Ovary (tissue), 9 donors: Measurements from ENCODE around the gene ALG8. TPM values are rescaled to one million over a fixed set of nuclear protein-coding genes. Genes with fewer than 3 reads are reported as not detected.

Source experiments
- DNase-seq, 5 donors: peaks; one replicate each; pipeline ENCODE4 v3.0.0-alpha.2; 2019 to 2020
- H3K27ac ChIP-seq, 2 donors: fragments of 200-600 bp; one replicate each; pipeline versions ENCODE4 v1.5.1 to v1.8.0; 2019 to 2022
- H3K27me3 ChIP-seq: fragments of 200-600 bp; one replicate; pipeline ENCODE4 v1.8.0; 2022
- H3K36me3 ChIP-seq: fragments of 200-600 bp; sonication (generic); one replicate; pipeline ENCODE4 v1.5.1; 2019
- H3K4me1 ChIP-seq: one replicate; pipeline ENCODE4 v1.8.1; 2013; ENCODE audit warnings: mild to moderate bottlenecking, moderate library complexity; ENCODE audit not compliant: insufficient read depth
- H3K4me3 ChIP-seq: fragments of 200-600 bp; sonication (generic); one replicate; pipeline ENCODE4 v1.5.1; 2017
- H3K9me3 ChIP-seq, 2 donors: fragments of 200-600 bp in 1 of 2; sonication (generic) in 1 of 2; one replicate each; pipeline versions ENCODE4 v1.5.1 to v1.8.1; 2013 to 2019; ENCODE audit warnings: mild to moderate bottlenecking in 1 of 2, moderate library complexity in 1 of 2
- EP300 ChIP-seq: sonication (generic); formaldehyde crosslinking; IDR thresholded peaks from one replicate; pipeline ENCODE4 v1.6.1; 2017; ENCODE audit warnings: antibody characterized with exemption
- POLR2A ChIP-seq: fragments of 450-650 bp; IDR thresholded peaks from one replicate; pipeline ENCODE4 v1.6.1; 2017; ENCODE audit warnings: antibody characterized with exemption, mild to moderate bottlenecking, moderate library complexity
- WGBS, 3 donors: extraction: QIAGEN DNeasy Blood & Tissue Kit in 1 of 3; methylation state at CpG; one replicate each; pipeline versions ENCODE4 v1.1.5 to v1.1.7; 2013 to 2017; 5-methylcytosine and 5-hydroxymethylcytosine counted together
- intact Hi-C, 4 donors: fragments of 100-400 bp; cut with DNase I; formaldehyde crosslinking; loops; one replicate each; pipeline versions ENCODE4 v1.11.0 to v1.15.1; 2022 to 2023
- polyA plus RNA-seq, 2 donors: library from polyadenylated mRNA; stranded (reverse); fragments of 200-250 nt in 1 of 2; fragments of 350-450 nt in 1 of 2; fragmentation: Illumina TruSeq in 1 of 2; extraction: RNeasy Lipid Tissue Mini Kit (QIAGEN cat#74804) in 1 of 2; gene quantifications; one replicate each; pipeline ENCODE4 v1.2.3, GENCODE V29; 2013 to 2014
- total RNA-seq, 7 donors: library from RNA; depleted of rRNA in 2 of 7; stranded (reverse); fragments of >200 nt in 2 of 7; fragmentation: NEBNext Ultra II Directional in 3 of 7; extraction: Animal tissue kit (Norgen Biotek cat#: 25700) in 3 of 7; gene quantifications; one replicate each; pipeline versions ENCODE4 v1.1.0 to v1.2.4, GENCODE V29; 2016 to 2023
- TF ChIP-seq, protein P1 (sequence below), 3 donors: fragments of 450-650 bp in 2 of 3; fragments of 200-600 bp in 1 of 3; IDR thresholded peaks; one replicate each; pipeline versions ENCODE4 v1.5.1 to v1.8.0; 2016 to 2022; ENCODE audit warnings: antibody characterized with exemption in 3 of 3, mild to moderate bottlenecking in 1 of 3
- donor health status: DM: no; HTN: no; CAD: no; lungs with moderate emphysema.
- donor health status: DM: no; HTN: no; CAD: no.
- donor health status: Bipolar disorder and iron deficiency.
- donor health status: DM: yes; HTN: yes; CAD: no.
- donor health status: DM: no; HTN: no; CAD: no.
- donor health status: DM: yes; HTN: yes; CAD: no.

Gene ALG8
- total and polyA plus RNA-seq, 9 donors = 20.1 to 57.8 (median 28.5) TPM

DNA sequence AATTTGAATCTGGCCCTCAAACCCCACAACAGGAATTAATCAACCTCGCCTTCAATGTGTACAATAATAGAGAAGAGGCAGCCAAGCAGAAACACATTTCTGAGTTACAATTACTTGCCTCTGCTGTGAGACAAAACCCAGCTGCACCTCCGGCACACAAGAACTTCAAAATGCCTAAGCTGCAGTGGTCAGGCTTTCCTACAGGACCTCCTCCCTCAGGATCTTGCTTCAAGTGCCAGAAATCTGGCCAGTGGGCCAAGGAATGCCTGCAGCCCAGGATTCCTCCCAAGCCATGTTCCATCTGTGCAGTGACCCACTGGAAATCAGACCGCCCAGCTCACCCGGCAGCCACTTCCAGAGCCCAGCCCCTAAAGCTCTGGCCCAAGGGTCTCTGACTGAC is 56.4 kb downstream of the ALG8 start:
- TF ChIP-seq POLR2A (no peak), EP300 (no peak)
- TF ChIP-seq, protein P1, sequence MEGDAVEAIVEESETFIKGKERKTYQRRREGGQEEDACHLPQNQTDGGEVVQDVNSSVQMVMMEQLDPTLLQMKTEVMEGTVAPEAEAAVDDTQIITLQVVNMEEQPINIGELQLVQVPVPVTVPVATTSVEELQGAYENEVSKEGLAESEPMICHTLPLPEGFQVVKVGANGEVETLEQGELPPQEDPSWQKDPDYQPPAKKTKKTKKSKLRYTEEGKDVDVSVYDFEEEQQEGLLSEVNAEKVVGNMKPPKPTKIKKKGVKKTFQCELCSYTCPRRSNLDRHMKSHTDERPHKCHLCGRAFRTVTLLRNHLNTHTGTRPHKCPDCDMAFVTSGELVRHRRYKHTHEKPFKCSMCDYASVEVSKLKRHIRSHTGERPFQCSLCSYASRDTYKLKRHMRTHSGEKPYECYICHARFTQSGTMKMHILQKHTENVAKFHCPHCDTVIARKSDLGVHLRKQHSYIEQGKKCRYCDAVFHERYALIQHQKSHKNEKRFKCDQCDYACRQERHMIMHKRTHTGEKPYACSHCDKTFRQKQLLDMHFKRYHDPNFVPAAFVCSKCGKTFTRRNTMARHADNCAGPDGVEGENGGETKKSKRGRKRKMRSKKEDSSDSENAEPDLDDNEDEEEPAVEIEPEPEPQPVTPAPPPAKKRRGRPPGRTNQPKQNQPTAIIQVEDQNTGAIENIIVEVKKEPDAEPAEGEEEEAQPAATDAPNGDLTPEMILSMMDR (IDR thresholded peaks at IDR 0.05) = no peak
- Histone ChIP-seq H3K9me3 (no peaks in the 10 kb centered on the region), H3K4me1 (peaks cover 7% of the 10 kb centered on the region), H3K27ac (no peak overlapping the region), H3K4me3 (no peak overlapping the region), H3K36me3 (no peaks in the 10 kb centered on the region), H3K27me3 (no peaks in the 10 kb centered on the region)
- WGBS, 3 donors = 32 to 38% (median 34%) methylated on average over 4 of the region's 4 CpGs
- DNase-seq = no peak
- intact Hi-C loops = no loop called here

DNA sequence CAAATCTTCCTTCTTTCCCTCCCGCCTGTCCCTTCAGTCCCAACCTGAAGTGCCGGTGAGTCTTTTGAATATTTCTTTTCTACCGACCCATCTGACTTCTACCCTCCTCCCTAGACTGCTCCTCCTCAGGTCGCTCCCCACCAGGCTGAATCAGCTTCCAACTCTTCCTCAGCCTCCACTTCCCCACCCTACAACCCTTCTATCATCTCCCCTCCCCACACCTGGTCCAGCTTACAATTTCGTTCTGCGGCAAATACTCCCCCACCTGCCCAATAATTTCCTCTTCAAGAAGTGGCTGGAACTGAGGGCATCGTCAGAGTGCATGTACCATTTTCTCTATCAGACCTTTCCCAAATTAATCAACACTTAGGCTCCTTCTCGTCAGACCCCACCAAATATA is 57.3 kb downstream of the ALG8 start:
- WGBS, 3 donors = 72 to 79% (median 77%) methylated on average over 8 of the region's 8 CpGs
- H3K9me3 ChIP-seq = no peaks in the 10 kb centered on the region
- no peak for DNase-seq
- no peak overlapping the region for H3K27ac ChIP-seq
- H3K27me3 ChIP-seq = no peaks in the 10 kb centered on the region
- H3K36me3 ChIP-seq = no peaks in the 10 kb centered on the region
- intact Hi-C loops = no loop called here
- peaks cover 14% of the 10 kb centered on the region for H3K4me1 ChIP-seq
- TF ChIP-seq, protein P1 (IDR thresholded peaks at IDR 0.05) = no peak
- TF ChIP-seq EP300 (no peak), POLR2A (no peak)
- H3K4me3 ChIP-seq = no peak overlapping the region

GRCh38 chr11:78081583-78081982 is 57.8 kb downstream of the ALG8 start:
- 89 to 94% (median 92%) methylated on average over 6 of the region's 6 CpGs for WGBS, 3 donors
- TF ChIP-seq, protein P1 (IDR thresholded peaks at IDR 0.05) = no peak
- TF ChIP-seq POLR2A (no peak), EP300 (no peak)
- Histone ChIP-seq H3K4me1 (peaks cover 17% of the 10 kb centered on the region), H3K4me3 (no peak overlapping the region), H3K27ac (no peak overlapping the region), H3K36me3 (no peaks in the 10 kb centered on the region), H3K27me3 (no peaks in the 10 kb centered on the region), H3K9me3 (no peaks in the 10 kb centered on the region)
- intact Hi-C loops = no loop called here
- no peak for DNase-seq

DNA sequence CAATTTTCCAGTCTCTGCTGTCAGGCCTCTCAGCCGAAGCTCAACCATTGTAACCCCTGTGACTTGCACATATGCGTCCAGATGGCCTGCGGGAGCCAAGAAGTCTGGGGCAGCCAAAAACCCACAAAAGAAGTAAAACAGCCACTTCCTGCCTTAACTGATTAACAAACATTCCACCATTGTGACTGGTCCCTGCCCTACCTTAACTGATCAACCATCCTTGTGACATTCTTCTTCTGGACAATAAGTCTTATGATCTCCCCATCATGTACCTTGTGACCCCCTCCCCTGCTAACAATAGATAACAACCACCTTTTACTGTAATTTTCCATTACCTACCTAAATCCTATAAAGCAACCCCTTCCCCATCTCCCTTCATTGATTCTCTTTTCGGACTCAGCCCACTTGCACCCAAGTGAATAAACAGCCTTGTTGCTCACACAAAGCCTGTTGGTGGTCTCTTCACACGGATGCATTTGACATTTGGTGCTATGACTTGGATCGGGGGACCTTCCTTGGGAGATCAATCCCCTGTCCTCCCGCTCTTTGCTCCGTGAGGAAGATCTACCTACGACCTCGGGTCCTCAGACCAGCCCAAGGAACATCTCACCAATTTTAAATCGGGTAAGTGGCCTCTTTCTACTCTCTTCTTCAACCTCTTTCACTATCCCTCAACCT is 58.5 kb downstream of the ALG8 start:
- H3K9me3 ChIP-seq = no peaks in the 10 kb centered on the region
- intact Hi-C loops = no loop called here
- no peak overlapping the region for H3K4me3 ChIP-seq
- no peak for TF ChIP-seq POLR2A
- TF ChIP-seq, protein P1 (IDR thresholded peaks at IDR 0.05) = no peak
- no peak for TF ChIP-seq EP300
- H3K27me3 ChIP-seq = no peaks in the 10 kb centered on the region
- H3K36me3 ChIP-seq = no peaks in the 10 kb centered on the region
- no peak overlapping the region for H3K27ac ChIP-seq
- no peak for DNase-seq
- peaks cover 17% of the 10 kb centered on the region for H3K4me1 ChIP-seq
- 81 to 89% (median 86%) methylated on average over 11 of the region's 11 CpGs for WGBS, 3 donors
